Kidney capillary endothelial cell (primary cell): ENCODE data around the gene PLA1A.
"Not testable (repeated sequence)": the region's sequence is repeated elsewhere in the genome, so short reads cannot be mapped to it uniquely, and the experiment has no call there.

Experiments
- DNase-seq: peaks from one replicate; pipeline ENCODE4 v3.0.0-alpha.2; 2018; ENCODE audit warnings: low spot score

The PLA1A gene

DNA sequence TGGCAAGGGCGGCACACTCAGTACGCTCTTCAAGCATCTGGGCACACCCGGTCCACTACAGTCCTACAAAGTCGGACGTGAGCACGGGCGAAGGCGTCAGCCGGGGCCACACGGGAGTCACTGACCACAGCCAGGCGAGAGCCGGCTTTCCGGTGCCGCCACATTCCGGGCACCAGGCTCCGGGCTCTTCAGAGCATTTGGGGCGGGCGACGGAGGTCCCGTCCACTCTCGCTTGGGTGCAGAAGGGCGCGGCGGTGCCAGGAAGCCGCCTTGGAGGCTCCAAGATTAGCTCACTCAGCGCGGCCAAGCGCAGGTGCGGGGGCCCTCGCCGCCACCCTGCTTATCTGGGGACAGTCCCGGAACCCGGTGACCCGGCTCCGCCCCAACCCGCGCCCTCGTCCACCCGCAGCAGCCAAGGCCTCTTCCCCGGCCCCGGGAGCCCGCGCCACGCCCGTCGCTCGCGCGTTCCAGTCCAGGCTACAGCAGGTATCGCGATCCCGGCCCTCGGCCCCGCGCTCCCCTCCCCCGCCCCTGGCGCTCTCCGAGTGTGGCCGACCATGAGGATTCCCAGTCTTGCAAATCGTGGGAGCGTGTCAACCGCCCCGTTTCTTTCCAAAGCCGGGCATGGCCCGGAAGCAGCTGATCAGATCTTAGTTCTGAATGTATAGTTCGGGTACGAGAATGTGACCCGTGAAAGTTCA lies 18.2 kb upstream of the PLA1A start, which contains the start of gene ADPRH:
ADPRH (plus strand) TSS at position 127 of the 701 bp plus-strand sequence. CDS start 2,678 bp downstream, outside the sequence.
- DNase-seq = peak; percentile 69

DNA sequence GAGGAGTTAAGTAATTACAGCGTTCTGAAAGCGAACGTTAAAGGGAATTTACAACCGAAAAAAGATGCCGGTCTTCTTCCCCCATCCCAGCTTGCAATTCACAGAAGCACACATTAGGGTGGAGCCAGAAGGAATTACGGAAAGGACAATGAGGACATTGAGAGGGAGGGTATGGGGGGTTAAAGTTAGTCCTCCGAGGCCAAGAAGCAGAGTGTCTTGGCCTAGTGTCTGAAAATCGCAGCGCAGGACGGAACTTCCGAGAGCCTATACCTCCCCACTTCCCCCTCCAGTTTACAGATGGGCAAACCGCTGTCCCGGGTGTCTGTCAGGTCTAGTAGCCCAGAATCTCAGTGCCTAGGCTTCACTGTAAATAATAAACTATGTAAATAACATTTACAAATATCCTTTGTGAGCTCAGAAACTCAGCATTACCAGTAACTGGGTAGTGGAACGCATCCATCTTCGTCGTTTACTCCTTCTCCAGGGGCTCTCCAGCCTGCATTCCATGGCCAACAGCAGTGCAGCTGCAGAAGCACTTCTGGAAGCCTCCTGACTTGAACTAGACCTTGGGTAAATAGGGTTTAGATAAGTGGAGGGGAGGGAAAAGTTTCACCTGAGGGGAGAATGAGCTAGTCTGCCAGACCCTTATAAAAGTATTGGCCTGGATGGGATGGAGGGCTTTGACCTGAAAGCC lies 17.5 kb upstream of the PLA1A start:
- DNase-seq = no peak

- no peak for DNase-seq
Measured at GRCh38 chr3:119582178-119582577, 15.5 kb upstream of the PLA1A start.

DNA sequence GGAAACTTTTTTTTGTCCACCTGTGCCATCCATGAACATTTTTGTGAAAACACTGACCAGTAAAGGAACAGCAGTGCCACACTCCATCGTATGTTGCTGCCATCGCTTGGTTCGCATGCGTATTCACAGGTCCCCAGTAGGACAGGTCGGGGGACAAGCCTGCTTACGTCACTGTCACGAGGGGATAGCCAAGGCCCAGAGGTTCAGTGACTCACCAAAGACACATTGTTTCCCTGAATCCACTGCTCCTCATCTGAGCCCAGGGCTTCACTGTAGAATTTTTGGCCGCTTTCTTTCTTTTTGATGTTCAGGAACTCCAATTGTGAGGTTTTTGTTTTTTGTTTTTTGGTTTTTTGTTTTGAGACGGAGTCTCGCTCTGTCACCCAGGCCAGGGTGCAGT lies 12.5 kb upstream of the PLA1A start:
- no peak for DNase-seq

- DNase-seq = no peak
Measured at GRCh38 chr3:119585856-119586570, 11.7 kb upstream of the PLA1A start.

DNA sequence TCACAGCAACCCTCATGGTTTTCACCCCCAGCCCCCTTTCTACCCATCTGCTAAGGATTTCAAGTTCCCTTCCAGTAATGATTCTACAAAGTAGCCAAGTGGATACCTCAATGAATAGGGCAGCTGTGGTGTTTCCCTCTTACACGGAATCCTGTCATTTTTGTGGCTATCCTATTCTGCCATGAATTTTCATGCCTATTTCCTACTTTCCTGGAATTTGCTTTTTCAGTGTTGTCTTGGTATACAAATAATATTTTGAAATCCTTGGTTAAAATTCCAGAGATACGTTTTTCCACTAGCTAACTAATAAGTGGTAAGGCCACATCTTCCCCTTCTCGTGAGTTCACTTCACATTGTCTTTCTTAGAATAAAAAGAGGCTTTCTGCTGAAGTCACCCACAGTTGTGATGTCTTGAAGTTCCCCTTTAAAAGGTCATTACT lies 10.9 kb upstream of the PLA1A start:
- no peak for DNase-seq

DNA sequence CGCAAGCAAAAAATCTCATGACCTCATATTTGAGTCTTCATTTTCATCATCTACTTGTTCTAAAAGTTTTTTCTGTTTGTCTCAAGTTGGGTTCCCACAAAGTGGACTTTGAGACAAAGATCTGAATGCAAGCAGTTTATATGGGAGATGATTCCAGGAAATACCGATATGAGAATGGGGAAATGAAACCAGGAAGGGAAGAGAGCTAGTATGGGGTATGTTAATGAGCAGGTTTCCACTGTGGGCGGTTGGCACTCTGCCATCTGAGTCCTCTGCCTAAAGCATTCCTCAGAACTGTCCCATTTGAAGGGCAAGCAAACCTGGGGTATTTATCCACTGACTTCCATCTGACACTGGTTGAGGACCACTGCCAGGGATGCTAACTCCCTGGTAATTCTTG lies 9.6 kb upstream of the PLA1A start:
- no peak for DNase-seq

DNA sequence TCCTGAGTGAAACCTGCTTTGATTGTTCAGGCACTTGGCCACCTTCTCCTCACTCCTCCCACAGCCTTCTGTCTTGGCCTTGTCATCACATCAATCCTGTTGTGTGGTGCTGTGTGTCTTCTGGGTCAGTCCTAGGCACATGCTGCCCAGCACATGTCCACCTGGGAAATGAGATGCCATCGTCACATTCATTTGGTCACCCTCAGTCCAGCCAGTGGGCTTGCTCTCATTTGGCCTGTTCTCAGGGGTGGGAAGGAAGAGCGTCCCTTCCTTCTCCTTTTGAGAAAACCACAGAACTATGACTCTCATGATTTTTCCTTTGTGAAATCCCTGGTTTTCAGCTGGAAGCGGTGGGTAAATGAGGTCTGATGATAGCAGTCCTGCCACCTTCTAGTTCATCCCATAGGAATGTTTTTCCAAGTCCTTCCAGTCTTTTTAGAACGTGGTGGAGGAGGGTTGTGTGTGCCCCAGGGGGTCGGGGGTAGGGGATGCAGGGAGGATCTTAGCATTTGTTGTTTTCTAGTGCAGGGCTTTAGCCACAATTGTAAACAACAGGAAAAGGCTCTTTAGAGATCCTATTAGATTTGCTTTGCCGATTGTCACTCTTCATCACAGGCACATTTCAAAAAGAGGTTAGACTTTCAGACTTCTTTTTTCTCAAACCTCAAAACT lies 8.4 kb upstream of the PLA1A start:
- DNase-seq = no peak

DNA sequence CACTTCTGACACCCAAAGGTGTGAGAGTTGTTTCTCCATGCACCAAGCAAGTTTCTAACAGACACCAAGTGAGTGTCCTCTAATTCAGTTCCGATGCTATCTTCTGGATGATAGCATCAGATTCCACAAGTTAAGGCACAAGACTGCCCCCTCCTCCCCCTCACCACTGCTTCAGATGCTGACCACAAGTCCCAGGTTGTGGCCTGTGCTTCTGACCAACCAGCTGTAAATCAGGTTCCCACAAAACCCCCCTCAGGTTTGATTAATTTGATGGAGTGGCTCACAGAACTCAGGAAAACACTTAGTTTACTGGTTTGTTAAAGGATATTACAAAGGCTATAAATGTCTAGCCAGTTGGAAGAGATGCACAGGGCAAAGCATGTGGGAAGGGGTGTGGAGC lies 7.0 kb upstream of the PLA1A start:
- no peak for DNase-seq

- DNase-seq = no peak
Measured at GRCh38 chr3:119592861-119593260, 4.8 kb upstream of the PLA1A start.

DNA sequence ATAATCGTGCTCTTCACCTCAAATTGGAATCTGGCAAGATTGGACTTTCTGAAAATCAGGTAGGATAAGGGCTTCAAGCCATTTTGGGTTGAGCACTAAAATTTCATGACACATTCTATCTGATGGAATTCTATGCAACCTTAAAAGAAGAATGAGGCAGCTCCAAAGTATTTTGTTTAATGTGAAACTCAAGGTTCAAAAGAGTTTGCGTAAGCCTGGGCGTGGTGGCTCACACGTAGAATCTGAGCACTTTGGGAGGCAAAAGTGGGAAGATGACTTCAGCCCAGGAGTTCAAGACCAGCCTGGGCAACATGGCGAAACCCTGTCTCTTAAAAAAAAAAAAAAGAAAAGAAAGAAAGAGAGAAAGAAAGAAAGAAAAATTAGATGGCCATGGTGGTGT lies 3.6 kb upstream of the PLA1A start:
- no peak for DNase-seq

DNA sequence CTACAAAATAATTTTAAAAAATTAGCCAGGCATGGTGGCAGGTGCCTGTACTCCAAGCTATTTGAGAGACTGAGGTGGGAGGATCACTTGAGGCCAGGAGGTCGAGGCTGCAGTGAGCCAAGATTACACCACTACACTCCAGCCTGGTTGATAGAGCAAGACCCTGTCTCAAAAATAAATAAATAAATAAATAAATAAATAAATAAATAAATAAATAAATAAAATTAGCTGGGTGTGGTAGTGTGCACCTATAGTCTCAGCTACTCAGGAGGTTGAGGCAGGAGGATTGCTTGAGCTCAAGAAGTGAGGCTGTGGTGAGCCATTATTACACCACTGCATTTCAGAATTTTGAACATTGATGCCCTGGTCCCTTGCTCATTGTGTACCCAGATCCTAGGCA lies 2.8 kb upstream of the PLA1A start:
- DNase-seq = not testable (repeated sequence)

DNA sequence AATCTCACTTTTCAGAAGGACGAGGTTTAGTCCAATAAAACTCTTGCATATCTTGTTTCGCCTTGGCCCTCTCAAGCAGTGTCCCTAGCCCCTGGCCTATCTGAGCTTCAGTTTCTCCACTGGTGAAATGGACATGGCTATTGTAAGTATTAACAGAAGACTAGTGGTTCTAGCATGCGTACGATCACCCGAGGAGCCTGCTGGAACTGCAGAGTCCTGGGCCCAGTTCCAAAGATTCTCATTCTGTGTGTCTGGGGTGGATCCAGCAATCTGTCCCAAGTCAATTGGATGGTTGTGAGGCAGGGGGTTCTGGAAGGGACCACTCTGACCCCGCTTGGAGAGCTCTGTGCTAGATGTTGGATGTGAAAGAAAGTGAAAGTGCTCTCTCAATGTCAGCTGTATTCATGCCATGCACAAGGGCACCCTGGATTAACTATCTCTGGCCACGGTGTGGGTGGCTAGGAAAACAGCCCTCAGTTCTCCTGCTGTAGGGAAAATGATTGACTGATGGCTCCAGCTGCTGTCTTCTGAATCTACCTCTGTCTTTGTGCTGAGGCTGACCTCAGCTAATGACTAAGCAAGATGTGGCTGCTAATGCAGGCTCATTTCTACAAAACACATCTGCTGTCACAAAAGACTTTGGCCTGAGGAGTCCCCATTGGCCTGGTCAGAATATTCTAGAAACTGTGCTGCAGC lies 1.9 kb upstream of the PLA1A start:
- DNase-seq = peak; percentile 40

DNA sequence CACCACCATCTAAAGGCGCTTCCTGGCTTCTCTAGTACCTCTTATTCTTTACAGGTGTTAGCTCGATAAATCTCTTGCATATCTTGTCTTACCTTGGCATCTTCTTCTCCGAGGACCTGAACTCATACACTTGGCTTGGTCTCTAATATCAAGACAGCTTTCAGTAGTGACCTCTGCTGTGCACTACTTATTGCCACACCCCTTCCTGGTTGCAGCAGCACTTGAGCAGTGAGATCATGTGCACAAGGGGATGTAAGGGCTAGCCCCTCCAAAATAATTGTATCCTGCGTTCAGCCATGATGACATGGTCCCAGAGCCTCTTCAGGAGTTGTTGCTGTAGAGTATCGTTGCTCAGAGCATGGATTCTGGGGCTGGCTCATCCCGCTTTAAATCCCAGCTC lies 1.3 kb upstream of the PLA1A start:
- DNase-seq = no peak

DNA sequence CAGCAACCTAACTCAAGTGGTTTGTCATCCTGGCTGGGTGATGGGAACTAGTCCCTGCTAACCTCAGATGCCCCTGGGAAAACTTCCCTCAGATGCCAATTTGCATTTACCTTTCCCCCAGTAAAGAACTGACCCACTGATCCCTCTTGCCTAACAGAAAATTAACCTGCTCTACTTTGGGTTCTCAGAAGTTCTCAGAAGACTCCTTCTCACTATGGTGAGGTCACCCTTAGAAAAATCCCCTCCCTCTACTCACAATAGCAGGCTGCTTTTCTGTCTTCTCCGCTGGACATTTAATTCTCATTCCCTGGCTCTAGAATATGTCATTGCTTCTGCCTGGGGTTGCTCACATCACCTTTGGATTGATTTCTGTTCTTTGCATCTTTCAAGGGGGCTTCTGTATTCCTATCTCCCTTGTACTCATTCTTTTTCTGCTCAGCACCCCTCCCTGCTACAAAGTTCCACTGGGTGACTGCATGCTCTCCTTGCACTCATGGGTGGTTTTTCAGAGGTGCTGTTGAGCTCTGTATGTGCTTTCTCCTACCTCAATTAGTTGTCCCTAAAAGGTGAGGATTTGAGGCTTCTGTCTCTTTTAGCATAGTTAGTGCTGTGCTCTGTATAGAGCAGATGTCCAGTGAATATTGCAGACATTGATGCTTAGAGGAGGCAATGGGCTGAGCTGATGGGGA lies 869 bp downstream of the PLA1A start:
- DNase-seq = no peak

DNA sequence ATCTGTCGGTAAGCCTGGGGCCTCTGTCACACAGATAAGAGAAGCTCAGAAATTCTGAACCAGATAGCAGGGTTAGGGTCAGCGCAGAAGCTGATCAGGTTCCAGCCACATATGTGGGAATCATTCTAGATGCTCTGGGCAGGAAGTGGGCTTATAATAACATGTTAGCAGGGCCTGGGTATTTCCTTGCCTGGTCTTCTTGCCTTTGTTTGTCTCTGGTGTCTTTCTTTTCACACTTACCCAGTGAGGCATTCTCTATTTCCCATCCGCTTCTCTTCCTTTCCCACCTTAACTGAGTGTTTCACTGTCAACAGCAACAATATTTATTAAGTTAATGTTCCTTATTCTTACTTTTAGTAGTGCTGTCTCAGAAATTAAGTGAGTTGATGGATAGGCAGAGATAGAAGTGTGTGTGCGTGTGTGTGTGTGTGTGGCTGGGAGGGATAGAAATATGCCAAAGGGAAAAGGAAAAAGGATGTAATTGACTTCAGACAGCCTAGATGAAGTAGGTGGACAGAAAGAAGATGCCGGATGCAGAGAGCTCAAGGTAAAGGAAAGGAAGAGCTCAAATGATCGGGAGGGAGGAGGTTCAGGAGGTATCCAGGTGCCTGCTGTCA lies 2.0 kb downstream of the PLA1A start:
- no peak for DNase-seq

- no peak for DNase-seq
Measured at GRCh38 chr3:119600732-119601131, 3.0 kb downstream of the PLA1A start.

DNA sequence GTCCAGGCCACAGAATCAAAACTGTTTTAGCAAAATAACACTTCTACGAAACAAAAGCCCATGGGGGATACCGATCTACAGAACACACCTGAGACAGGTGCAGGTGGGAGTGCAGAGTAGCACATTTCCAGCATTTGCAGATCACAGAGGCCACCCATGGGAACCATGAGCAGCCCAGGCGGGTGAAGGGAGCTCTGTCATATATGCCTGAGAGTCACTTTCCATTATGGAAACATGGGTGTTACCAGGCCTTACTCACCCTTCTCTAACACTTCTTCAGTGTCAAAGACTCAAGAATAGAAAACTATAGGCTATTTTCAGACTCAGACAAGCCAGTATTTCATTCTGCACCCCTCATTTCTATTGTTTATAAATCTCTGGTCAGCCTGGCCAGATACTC lies 3.5 kb downstream of the PLA1A start:
- no peak for DNase-seq

- DNase-seq = no peak
Measured at GRCh38 chr3:119602676-119603075, 5.0 kb downstream of the PLA1A start.

GRCh38 chr3:119604878-119605277 lies 7.2 kb downstream of the PLA1A start:
- DNase-seq = peak; percentile 40
